ENCODE results near the gene MBP. TPM values are rescaled to one million over a fixed set of nuclear protein-coding genes. Genes with fewer than 3 reads are reported as not detected.
A peak's percentile ranks its signal among the peaks of the same experiment; 100 is the strongest.

The MBP gene
- total RNA-seq, 1 donor from 2014 or later = 14.5 TPM

GRCh38 chr18:77140439-77141109, 8.0 kb upstream of the MBP start:
- Mint-ChIP-seq H3K27me3 (peaks cover 8% of the 10 kb centered on the region), H3K4me1 (ENCODE audit: unreplicated experiment) (peaks cover 11% of the 10 kb centered on the region), H3K27ac (no peak overlapping the region), H3K9me3 (peaks cover 5% of the 10 kb centered on the region), H3K4me3 (no peak overlapping the region), H3K36me3 (no peaks in the 10 kb centered on the region)
- DNase-seq (ENCODE audit: extremely low spot score, unreplicated experiment) = no peak
- no peak for TF ChIP-seq CTCF (conservative IDR thresholded peaks at IDR 0.05)

DNA sequence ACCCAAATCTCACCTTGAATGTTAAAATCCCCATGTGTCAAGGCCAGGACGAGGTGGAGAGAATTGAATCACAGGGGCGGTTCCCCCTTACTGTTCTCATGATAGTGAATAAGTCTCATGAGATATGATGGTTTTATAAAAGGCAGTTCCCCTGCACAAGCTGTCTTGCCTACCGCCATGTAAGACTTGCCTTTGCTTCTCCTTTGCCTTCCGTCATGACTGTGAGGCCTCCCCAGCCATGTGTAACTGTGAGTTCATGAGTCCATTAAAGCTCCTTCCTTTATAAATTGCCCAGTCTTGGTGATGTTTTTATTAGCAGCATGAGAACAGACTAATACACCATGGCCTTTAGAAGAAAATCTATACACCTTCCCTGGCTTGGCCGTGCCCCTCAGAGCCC, 7.4 kb upstream of the MBP start:
- Mint-ChIP-seq H3K4me3 (no peak overlapping the region), H3K9me3 (peaks cover 5% of the 10 kb centered on the region), H3K27ac (no peak overlapping the region), H3K27me3 (peaks cover 11% of the 10 kb centered on the region), H3K36me3 (no peaks in the 10 kb centered on the region), H3K4me1 (ENCODE audit: unreplicated experiment) (peaks cover 11% of the 10 kb centered on the region)
- no peak for DNase-seq (ENCODE audit: extremely low spot score, unreplicated experiment)
- no peak for TF ChIP-seq CTCF (conservative IDR thresholded peaks at IDR 0.05)

GRCh38 chr18:77139619-77140018, 7.0 kb upstream of the MBP start:
- no peak for TF ChIP-seq CTCF (conservative IDR thresholded peaks at IDR 0.05)
- H3K4me1 Mint-ChIP-seq (ENCODE audit: unreplicated experiment) = peaks cover 11% of the 10 kb centered on the region
- H3K4me3 Mint-ChIP-seq = no peak overlapping the region
- H3K36me3 Mint-ChIP-seq = no peaks in the 10 kb centered on the region
- H3K9me3 Mint-ChIP-seq = peaks cover 5% of the 10 kb centered on the region
- no peak overlapping the region for H3K27ac Mint-ChIP-seq
- peaks cover 14% of the 10 kb centered on the region for H3K27me3 Mint-ChIP-seq
- DNase-seq (ENCODE audit: extremely low spot score, unreplicated experiment) = peak; percentile 56

DNA sequence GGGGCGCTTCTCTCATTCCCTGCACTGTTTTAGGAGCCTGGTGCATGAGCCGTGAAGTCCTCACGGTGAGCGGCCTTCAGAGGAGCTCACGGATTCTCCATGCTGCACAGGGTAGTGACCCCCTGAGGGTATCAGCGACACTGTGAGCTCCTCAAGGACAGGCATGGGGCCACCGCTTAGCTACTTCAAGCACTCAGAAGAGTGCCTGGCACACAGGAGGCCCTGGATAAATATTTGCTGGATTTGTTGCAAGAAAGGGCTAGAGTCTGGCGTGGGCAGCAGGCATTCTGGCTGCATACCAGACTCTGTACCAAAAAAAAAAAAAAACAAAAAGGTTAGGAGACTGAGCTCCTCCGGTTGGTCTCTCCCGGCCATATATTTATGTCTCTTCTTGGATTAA, 5.7 kb upstream of the MBP start:
- no peak for DNase-seq (ENCODE audit: extremely low spot score, unreplicated experiment)
- Mint-ChIP-seq H3K36me3 (no peaks in the 10 kb centered on the region), H3K4me3 (no peak overlapping the region), H3K27me3 (peaks cover 27% of the 10 kb centered on the region), H3K9me3 (no peaks in the 10 kb centered on the region), H3K27ac (no peak overlapping the region), H3K4me1 (ENCODE audit: unreplicated experiment) (peaks cover 15% of the 10 kb centered on the region)
- TF ChIP-seq CTCF (conservative IDR thresholded peaks at IDR 0.05) = no peak

GRCh38 chr18:77137851-77138250, 5.3 kb upstream of the MBP start:
- Mint-ChIP-seq H3K36me3 (no peaks in the 10 kb centered on the region), H3K9me3 (no peaks in the 10 kb centered on the region), H3K4me3 (no peak overlapping the region), H3K27ac (no peak overlapping the region), H3K27me3 (peaks cover 29% of the 10 kb centered on the region), H3K4me1 (ENCODE audit: unreplicated experiment) (peaks cover 15% of the 10 kb centered on the region)
- peak; percentile 57 for DNase-seq (ENCODE audit: extremely low spot score, unreplicated experiment)
- TF ChIP-seq CTCF (conservative IDR thresholded peaks at IDR 0.05) = no peak
